Adipocyte (in vitro differentiated cells): ENCODE data around the gene ACOT2.
A peak's percentile ranks its signal among the peaks of the same experiment; 100 is the strongest.

Experiments used
- DNase-seq: peaks from one replicate; pipeline ENCODE4 v3.0.0-alpha.2; 2015; ENCODE audit warnings: low read depth
- H3K27me3 ChIP-seq: replicated peaks from 2 replicates; pipeline ENCODE4 v1.7.0; 2013; ENCODE audit warnings: mild to moderate bottlenecking, low read length, moderate library complexity; ENCODE audit not compliant: control insufficient read depth, insufficient read depth
- H3K36me3 ChIP-seq: 2 replicates; pipeline ENCODE4 v1.7.0; 2013; ENCODE audit warnings: low read length, mild to moderate bottlenecking, moderate library complexity; ENCODE audit not compliant: control insufficient read depth, insufficient read depth, severe bottlenecking
- H3K4me1 ChIP-seq: 2 replicates; pipeline ENCODE4 v1.7.0; 2013; ENCODE audit warnings: mild to moderate bottlenecking, low read length, moderate library complexity; ENCODE audit not compliant: control insufficient read depth, insufficient read depth
- H3K4me3 ChIP-seq: 2 replicates; pipeline ENCODE4 v1.7.0; 2013; ENCODE audit warnings: mild to moderate bottlenecking, low read length, moderate library complexity
- H3K9ac ChIP-seq: 2 replicates; pipeline ENCODE4 v1.7.0; 2013; ENCODE audit warnings: mild to moderate bottlenecking, low read length, moderate library complexity
- H3K9me3 ChIP-seq: 2 replicates; pipeline ENCODE4 v1.7.0; 2013; ENCODE audit warnings: mild to moderate bottlenecking, low read length, moderate library complexity; ENCODE audit not compliant: control insufficient read depth

ACOT2 gene

DNA sequence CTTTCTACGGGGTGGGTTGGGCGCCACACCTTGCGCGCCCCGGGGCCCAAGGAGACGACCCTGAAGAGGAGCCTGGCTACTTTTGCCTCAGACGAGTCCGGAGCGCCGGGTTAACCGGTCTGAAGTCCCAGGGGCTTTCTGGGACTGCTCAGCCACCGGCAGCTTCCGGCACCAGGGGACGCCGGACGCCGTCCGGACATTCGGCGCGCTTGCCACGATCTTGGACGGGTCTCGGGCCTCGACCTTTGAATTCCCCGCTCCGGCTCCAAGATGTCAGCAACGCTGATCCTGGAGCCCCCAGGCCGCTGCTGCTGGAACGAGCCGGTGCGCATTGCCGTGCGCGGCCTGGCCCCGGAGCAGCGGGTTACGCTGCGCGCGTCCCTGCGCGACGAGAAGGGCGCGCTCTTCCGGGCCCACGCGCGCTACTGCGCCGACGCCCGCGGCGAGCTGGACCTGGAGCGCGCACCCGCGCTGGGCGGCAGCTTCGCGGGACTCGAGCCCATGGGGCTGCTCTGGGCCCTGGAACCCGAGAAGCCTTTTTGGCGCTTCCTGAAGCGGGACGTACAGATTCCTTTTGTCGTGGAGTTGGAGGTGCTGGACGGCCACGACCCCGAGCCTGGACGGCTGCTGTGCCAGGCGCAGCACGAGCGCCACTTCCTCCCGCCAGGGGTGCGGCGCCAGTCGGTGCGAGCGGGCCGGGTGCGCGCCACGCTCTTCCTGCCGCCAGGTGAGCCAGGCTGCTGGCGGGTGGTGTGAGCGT, 22.9 kb downstream of the ACOT2 start, which contains the start of gene ACOT4:
Gene ACOT4 (plus strand): TSS at position 184 of the 760 bp plus-strand sequence. CDS start 87 bp downstream, at position 271.
- Histone ChIP-seq H3K36me3 (no peaks in the 10 kb centered on the region), H3K4me3 (peak within 1 kb of the TSS; percentile 86), H3K9ac (peak within 1 kb of the TSS; percentile 83), H3K9me3 (no peaks in the 10 kb centered on the region), H3K4me1 (peaks cover 3% of the 10 kb centered on the region), H3K27me3 (no peaks in the 10 kb centered on the region)
- DNase-seq, result peak; percentile 35

DNA sequence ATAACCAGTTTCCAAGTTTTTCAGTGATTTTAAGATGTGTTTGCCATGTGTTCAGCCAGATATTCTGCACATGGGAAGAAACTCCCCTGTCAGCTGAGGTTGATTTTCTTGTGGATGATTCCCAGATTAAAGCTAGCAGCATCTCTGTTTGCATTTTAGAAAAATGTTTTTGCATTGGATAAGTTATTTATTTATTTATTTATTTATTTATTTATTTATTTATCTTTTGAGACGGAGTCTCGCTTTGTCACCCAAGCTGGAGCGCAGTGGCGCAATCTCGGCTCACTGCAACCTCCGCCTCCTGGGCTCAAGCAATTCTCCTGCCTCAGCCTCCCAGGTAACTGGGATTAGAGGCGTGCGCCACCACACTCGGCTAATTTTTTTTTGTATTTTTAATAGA, 25.5 kb downstream of the ACOT2 start:
- peaks cover 9% of the 10 kb centered on the region for H3K4me1 ChIP-seq
- no peaks in the 10 kb centered on the region for H3K36me3 ChIP-seq
- DNase-seq, result no peak
- H3K9me3 ChIP-seq, result no peaks in the 10 kb centered on the region
- no peak overlapping the region for H3K4me3 ChIP-seq
- H3K9ac ChIP-seq, result no peak overlapping the region
- H3K27me3 ChIP-seq, result peaks cover 2% of the 10 kb centered on the region

DNA sequence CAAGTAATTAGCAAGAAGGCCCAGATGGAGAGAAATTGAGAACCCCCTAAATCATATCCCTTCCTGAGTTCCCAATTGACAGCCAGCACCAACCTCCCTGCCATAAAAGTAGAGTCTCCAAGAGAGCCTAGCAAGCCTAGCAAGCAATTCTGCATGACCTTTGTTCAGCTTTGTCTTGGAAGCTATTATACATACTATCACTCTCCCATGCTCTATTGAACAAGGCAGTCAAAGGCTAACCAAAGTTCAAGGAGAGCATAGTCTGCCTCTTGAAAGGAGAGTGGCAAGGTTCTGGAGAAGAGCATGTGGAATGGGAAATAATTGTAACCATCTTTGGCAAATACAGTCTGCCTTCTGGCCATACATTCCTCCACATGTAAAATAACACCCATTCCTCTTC, 30.5 kb downstream of the ACOT2 start:
- Histone ChIP-seq H3K9ac (no peak overlapping the region), H3K27me3 (peaks cover 5% of the 10 kb centered on the region), H3K9me3 (no peaks in the 10 kb centered on the region), H3K36me3 (no peaks in the 10 kb centered on the region), H3K4me3 (no peak overlapping the region), H3K4me1 (peaks cover 12% of the 10 kb centered on the region)
- DNase-seq, result no peak

DNA sequence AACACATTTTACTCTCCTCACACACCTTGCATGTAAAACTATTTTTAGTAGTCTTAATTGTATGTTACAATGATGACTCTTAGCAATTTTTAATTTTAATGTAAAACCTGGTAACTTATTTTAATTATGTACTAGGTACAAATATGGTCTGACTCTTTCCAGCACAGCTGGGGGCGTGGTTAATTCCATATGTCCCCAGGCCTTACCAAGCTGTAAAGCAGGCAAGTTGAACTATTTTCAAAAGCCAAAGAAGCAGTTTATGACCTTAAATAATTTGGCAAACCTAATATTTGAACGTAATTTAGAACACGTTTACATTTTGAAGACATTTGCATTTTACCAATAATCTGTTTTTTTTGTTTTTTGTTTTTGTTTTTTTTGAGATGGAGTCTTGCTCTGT, 34.0 kb downstream of the ACOT2 start:
- Histone ChIP-seq H3K9ac (no peak overlapping the region), H3K4me3 (no peak overlapping the region), H3K9me3 (no peaks in the 10 kb centered on the region), H3K4me1 (peaks cover 12% of the 10 kb centered on the region), H3K27me3 (peaks cover 5% of the 10 kb centered on the region), H3K36me3 (no peaks in the 10 kb centered on the region)
- DNase-seq, result no peak

DNA sequence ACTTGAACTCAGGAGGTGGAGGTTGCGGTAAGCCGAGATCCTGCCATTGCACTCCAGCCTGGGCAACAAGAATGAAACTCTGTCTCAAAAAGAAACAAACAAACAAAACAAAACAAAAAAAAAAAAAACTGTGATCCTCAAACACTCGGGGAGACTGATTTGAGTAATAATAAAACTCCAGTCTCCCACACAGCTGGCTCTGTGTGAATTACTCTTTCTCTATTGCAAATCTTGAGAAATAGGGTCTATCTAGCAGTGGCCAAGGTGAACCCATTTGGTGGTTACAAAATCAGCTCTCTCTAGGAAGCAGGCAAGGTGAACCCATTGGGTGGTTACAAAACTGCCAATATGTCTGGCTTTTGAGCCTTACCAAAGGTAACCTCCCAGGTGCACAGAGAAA, 37.3 kb downstream of the ACOT2 start:
- H3K4me1 ChIP-seq, result no peaks in the 10 kb centered on the region
- H3K9ac ChIP-seq, result no peak overlapping the region
- no peak overlapping the region for H3K4me3 ChIP-seq
- no peaks in the 10 kb centered on the region for H3K9me3 ChIP-seq
- H3K36me3 ChIP-seq, result no peaks in the 10 kb centered on the region
- no peak for DNase-seq
- H3K27me3 ChIP-seq, result no peaks in the 10 kb centered on the region

DNA sequence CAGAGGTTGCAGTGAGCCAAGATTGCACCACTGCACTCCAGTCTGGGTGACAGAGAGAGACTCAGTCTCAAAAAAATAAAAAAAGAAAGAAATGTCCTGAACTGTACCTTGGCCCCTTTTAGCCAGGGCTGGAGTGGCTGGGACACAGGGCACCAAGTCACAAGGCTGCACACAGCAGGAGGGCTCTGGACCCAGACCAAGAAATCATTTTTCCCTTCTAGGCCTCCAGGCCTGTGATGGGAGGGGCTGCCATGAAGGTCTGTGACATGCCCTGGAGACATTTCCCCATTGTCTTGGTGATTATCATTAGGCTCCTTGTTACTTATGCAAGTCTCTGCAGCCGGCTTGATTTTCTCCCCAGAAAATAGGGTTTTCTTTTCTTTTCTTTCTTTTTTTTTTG, 38.2 kb downstream of the ACOT2 start:
- Histone ChIP-seq H3K9me3 (no peaks in the 10 kb centered on the region), H3K36me3 (no peaks in the 10 kb centered on the region), H3K4me1 (peaks cover 6% of the 10 kb centered on the region), H3K27me3 (no peaks in the 10 kb centered on the region), H3K4me3 (no peak overlapping the region), H3K9ac (no peak overlapping the region)
- DNase-seq, result no peak

DNA sequence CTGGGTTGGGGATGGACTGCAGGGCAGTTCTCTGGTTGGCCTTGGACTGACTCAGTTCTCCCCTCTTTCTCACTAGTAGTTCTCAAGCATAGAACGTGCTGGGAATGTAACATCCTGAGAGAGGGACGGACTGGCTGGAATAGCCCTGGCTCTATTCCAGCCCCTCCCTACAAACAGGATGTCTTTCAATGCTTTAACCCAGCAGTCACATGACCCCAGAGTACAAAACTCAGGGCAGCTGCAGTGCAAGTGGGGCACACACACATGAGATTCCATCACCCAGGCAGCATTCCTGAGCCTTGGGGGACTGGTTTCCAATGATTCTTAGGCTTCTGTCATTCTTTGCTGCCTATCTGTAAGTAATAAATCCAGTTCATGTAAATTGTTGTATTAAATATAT, 41.7 kb downstream of the ACOT2 start:
- DNase-seq, result no peak
- no peak overlapping the region for H3K9ac ChIP-seq
- no peaks in the 10 kb centered on the region for H3K9me3 ChIP-seq
- H3K4me1 ChIP-seq, result peaks cover 9% of the 10 kb centered on the region
- no peaks in the 10 kb centered on the region for H3K27me3 ChIP-seq
- H3K4me3 ChIP-seq, result no peak overlapping the region
- H3K36me3 ChIP-seq, result no peaks in the 10 kb centered on the region

DNA sequence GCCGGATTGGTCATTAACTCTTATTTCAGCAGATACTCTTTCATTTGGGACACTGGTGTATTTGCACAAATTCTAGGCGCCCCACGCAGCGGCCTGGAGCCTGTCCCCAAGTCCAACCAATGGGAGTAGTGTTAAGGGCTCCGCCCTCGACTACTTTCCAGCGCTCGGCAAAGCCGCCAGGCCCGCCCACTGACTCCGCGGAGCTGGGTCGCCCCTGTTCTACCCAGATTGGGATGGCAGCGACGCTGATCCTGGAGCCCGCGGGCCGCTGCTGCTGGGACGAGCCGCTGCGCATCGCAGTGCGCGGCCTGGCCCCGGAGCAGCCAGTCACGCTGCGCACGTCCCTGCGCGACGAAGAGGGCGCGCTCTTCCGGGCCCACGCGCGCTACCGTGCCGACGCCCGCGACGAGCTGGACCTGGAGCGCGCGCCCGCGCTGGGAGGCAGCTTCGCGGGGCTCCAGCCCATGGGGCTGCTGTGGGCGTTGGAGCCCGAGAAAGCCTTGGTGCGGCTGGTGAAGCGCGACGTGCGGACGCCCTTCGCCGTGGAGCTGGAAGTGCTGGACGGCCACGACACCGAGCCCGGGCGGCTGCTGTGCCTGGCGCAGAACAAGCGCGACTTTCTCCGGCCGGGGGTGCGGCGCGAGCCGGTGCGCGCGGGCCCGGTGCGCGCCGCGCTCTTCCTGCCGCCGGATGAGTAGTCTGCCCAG, 43.5 kb downstream of the ACOT2 start, which contains the start of gene ACOT6:
Gene ACOT6 (plus strand): TSS at position 179 of the 707 bp plus-strand sequence. CDS start 55 bp downstream, at position 234.
- Histone ChIP-seq H3K27me3 (no peaks in the 10 kb centered on the region), H3K9me3 (no peaks in the 10 kb centered on the region), H3K4me3 (peak within 1 kb of the TSS; percentile 85), H3K4me1 (peaks cover 9% of the 10 kb centered on the region), H3K36me3 (no peaks in the 10 kb centered on the region), H3K9ac (peak within 1 kb of the TSS; percentile 83)
- DNase-seq, result peak; percentile 86

DNA sequence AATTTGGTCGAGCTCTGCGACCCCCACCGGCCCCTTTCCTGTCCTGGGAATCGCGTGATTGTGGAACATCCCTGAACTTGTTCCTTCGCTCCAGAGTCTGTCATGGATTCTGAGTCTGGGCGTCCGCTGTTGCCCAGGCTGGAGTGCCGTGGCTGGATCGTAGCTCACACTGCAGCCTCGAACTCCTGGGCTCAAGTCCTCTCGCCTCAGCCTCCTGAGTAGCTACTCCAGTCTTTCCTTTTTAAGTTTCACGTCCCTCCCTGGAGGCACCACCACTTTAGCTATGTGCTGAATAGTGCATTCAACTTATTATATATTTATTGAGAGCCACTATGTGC, 44.0 kb downstream of the ACOT2 start:
- peak overlapping the region; percentile 85 for H3K4me3 ChIP-seq
- no peak for DNase-seq
- H3K4me1 ChIP-seq, result peaks cover 9% of the 10 kb centered on the region
- no peaks in the 10 kb centered on the region for H3K36me3 ChIP-seq
- H3K27me3 ChIP-seq, result no peaks in the 10 kb centered on the region
- H3K9me3 ChIP-seq, result no peaks in the 10 kb centered on the region
- peak overlapping the region; percentile 83 for H3K9ac ChIP-seq

DNA sequence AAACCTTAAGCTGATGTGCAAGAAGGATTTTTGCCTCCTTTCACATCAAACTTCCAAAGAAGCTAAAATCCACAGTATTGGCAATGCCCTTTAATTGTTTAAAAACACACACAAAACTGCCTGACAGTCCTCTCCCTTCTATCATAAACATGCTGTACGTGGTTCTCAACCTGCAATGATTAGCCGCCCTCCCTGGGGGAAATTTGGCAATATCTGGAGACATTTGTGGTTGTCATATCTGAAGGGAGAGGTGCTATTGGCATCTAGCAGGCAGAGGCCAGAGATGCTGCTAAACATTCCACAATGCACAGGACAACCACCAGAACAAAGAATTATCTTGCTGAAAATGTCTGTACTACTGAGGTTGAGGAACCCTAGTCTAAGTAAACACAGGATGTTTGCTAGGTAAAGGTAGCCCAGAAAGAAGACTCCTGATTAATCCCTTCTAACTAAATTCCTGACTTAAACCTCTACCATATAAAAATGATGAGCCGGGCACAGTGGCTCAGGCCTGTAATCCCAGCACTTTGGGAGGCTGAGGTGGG, 44.5 kb downstream of the ACOT2 start:
- Histone ChIP-seq H3K9me3 (no peaks in the 10 kb centered on the region), H3K27me3 (no peaks in the 10 kb centered on the region), H3K9ac (peak overlapping the region; percentile 83), H3K4me3 (peak overlapping the region; percentile 85), H3K36me3 (no peaks in the 10 kb centered on the region), H3K4me1 (peaks cover 9% of the 10 kb centered on the region)
- no peak for DNase-seq

DNA sequence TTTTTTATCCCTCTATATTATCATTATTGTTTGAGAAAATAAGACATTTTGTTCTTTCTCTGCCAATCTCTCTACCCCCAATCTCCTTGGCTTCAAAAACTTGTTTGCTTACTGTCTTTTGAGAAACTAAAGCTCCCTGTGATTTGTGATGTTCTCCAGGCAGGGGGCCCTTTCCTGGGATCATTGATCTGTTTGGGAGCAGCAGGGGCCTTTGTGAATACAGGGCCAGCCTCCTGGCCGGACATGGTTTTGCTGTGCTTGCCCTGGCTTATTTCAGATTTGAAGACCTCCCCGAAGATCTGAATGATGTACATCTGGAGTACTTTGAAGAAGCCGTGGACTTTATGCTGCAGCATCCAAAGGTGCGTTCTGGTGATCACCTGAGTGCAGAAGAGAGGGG, 47.8 kb downstream of the ACOT2 start:
- Histone ChIP-seq H3K4me3 (no peak overlapping the region), H3K27me3 (no peaks in the 10 kb centered on the region), H3K9ac (no peak overlapping the region), H3K9me3 (no peaks in the 10 kb centered on the region), H3K36me3 (no peaks in the 10 kb centered on the region), H3K4me1 (peaks cover 12% of the 10 kb centered on the region)
- DNase-seq, result no peak
